ENCODE results near the gene MAGEC1. TPM values are rescaled to one million over a fixed set of nuclear protein-coding genes. Genes with fewer than 3 reads are reported as not detected.

Gene MAGEC1
- polyA plus RNA-seq, 1 donor (not counting 4 experiments of a cell fraction or from before 2014, with no cell fraction given): not detected

GRCh38 chrX:141924293-141924692, 20.6 kb downstream of the MAGEC1 start:
- H3K9me3 ChIP-seq (ENCODE audit: control insufficient read depth, low read depth, low read length): no peaks in the 10 kb centered on the region
- H3K4me1 ChIP-seq (ENCODE audit: control insufficient read depth, extremely low read depth, insufficient read depth, low read length): no peaks in the 10 kb centered on the region
- no peaks in the 10 kb centered on the region for H3K27me3 ChIP-seq (ENCODE audit: control insufficient read depth, extremely low read depth, insufficient read depth, low read length)
- H3K36me3 ChIP-seq (ENCODE audit: control insufficient read depth in 2 of 2, extremely low read depth in 1 of 2, insufficient read depth in 2 of 2, low read length in 2 of 2): no peaks in the 10 kb centered on the region
- no peak for TF ChIP-seq EZH2 (IDR thresholded peaks at IDR 0.05; ENCODE audit: low read length)
- TF ChIP-seq, protein P1, sequence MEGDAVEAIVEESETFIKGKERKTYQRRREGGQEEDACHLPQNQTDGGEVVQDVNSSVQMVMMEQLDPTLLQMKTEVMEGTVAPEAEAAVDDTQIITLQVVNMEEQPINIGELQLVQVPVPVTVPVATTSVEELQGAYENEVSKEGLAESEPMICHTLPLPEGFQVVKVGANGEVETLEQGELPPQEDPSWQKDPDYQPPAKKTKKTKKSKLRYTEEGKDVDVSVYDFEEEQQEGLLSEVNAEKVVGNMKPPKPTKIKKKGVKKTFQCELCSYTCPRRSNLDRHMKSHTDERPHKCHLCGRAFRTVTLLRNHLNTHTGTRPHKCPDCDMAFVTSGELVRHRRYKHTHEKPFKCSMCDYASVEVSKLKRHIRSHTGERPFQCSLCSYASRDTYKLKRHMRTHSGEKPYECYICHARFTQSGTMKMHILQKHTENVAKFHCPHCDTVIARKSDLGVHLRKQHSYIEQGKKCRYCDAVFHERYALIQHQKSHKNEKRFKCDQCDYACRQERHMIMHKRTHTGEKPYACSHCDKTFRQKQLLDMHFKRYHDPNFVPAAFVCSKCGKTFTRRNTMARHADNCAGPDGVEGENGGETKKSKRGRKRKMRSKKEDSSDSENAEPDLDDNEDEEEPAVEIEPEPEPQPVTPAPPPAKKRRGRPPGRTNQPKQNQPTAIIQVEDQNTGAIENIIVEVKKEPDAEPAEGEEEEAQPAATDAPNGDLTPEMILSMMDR (optimal IDR thresholded peaks at IDR 0.05 in 1 of 3, IDR thresholded peaks at IDR 0.05 in 1 of 3, conservative IDR thresholded peaks at IDR 0.05 in 1 of 3; ENCODE audit: extremely low read depth in 1 of 3, insufficient read depth in 2 of 3, low read length in 3 of 3): no peak
- H3K79me2 ChIP-seq (ENCODE audit: control insufficient read depth, insufficient read depth, low read length): no peaks in the 10 kb centered on the region
- no peak overlapping the region for H3K4me3 ChIP-seq (ENCODE audit: control insufficient read depth in 2 of 3, extremely low read depth in 1 of 3, insufficient read depth in 2 of 3, low read depth in 1 of 3, low read length in 3 of 3)
- no peak overlapping the region for H3K9ac ChIP-seq (ENCODE audit: control insufficient read depth, extremely low read depth, insufficient read depth, low read length)
- DNase-seq (ENCODE audit: low read depth, low spot score) (no peak), FAIRE-seq (no peak)
- dilution Hi-C loops (cut with MboI; ENCODE audit: extremely low pct_ligation_motif_present, low sequenced_read_pairs): no loop called here
- no peaks in the 10 kb centered on the region for H3K9me1 ChIP-seq (ENCODE audit: control insufficient read depth, extremely low read depth, insufficient read depth, low read length)
- no peaks in the 10 kb centered on the region for H4K20me1 ChIP-seq (ENCODE audit: control insufficient read depth, extremely low read depth, insufficient read depth, low read length)
- H2AFZ ChIP-seq (ENCODE audit: control insufficient read depth, low read length): no peak overlapping the region
- no peak overlapping the region for H3K4me2 ChIP-seq (ENCODE audit: control insufficient read depth, extremely low read depth, insufficient read depth, low read depth, low read length)
- H3K27ac ChIP-seq (ENCODE audit: control insufficient read depth, insufficient read depth, low read length): no peak overlapping the region

DNA sequence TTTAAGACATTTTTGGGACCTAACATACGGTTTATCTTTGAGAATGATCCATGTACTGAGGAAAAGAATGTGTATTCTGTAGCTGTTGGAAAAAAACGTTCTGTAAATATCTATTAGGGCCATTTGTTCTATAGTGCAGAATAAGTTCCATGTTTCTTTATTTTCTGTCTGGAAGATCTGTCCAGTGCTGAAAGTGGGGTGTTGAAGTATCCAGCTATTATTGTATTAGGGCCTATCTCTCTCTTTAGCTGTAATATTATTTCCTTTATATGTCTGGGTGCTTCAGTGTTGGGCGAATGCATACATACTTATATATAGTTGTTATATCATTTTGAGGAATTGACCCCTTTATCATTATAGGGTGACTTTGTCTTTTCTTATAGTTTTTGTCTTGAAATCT, 24.7 kb downstream of the MAGEC1 start:
- dilution Hi-C loops (cut with MboI; ENCODE audit: extremely low pct_ligation_motif_present, low sequenced_read_pairs): no loop called here
- no peaks in the 10 kb centered on the region for H3K9me1 ChIP-seq (ENCODE audit: control insufficient read depth, extremely low read depth, insufficient read depth, low read length)
- no peak overlapping the region for H3K4me3 ChIP-seq (ENCODE audit: control insufficient read depth in 2 of 3, extremely low read depth in 1 of 3, insufficient read depth in 2 of 3, low read depth in 1 of 3, low read length in 3 of 3)
- DNase-seq (ENCODE audit: low read depth, low spot score): no peak
- no peak overlapping the region for H2AFZ ChIP-seq (ENCODE audit: control insufficient read depth, low read length)
- TF ChIP-seq, protein P1 (optimal IDR thresholded peaks at IDR 0.05 in 1 of 3, IDR thresholded peaks at IDR 0.05 in 1 of 3, conservative IDR thresholded peaks at IDR 0.05 in 1 of 3; ENCODE audit: extremely low read depth in 1 of 3, insufficient read depth in 2 of 3, low read length in 3 of 3): no peak
- TF ChIP-seq EZH2 (IDR thresholded peaks at IDR 0.05; ENCODE audit: low read length): no peak
- no peak for FAIRE-seq
- H3K79me2 ChIP-seq (ENCODE audit: control insufficient read depth, insufficient read depth, low read length): no peaks in the 10 kb centered on the region
- no peaks in the 10 kb centered on the region for H3K9me3 ChIP-seq (ENCODE audit: control insufficient read depth, low read depth, low read length)
- no peaks in the 10 kb centered on the region for H3K27me3 ChIP-seq (ENCODE audit: control insufficient read depth, extremely low read depth, insufficient read depth, low read length)
- no peaks in the 10 kb centered on the region for H3K36me3 ChIP-seq (ENCODE audit: control insufficient read depth in 2 of 2, extremely low read depth in 1 of 2, insufficient read depth in 2 of 2, low read length in 2 of 2)
- H3K9ac ChIP-seq (ENCODE audit: control insufficient read depth, extremely low read depth, insufficient read depth, low read length): no peak overlapping the region
- H3K27ac ChIP-seq (ENCODE audit: control insufficient read depth, insufficient read depth, low read length): no peak overlapping the region
- no peak overlapping the region for H3K4me2 ChIP-seq (ENCODE audit: control insufficient read depth, extremely low read depth, insufficient read depth, low read depth, low read length)
- H4K20me1 ChIP-seq (ENCODE audit: control insufficient read depth, extremely low read depth, insufficient read depth, low read length): no peaks in the 10 kb centered on the region
- no peaks in the 10 kb centered on the region for H3K4me1 ChIP-seq (ENCODE audit: control insufficient read depth, extremely low read depth, insufficient read depth, low read length)
